LNCaP clone FGC (cell line): ENCODE data around the gene BCAS2.
"Not testable (repeated sequence)": the region's sequence is repeated elsewhere in the genome, so short reads cannot be mapped to it uniquely, and the experiment has no call there.

Experiments
- DNase-seq: peaks from one replicate; pipeline ENCODE4 v3.0.0-alpha.2; 2011; ENCODE audit warnings: low read depth
- H3K4me3 ChIP-seq: 2 replicates; pipeline ENCODE4 v1.5.1; 2011; ENCODE audit warnings: mild to moderate bottlenecking, low read depth, low read length, control low read depth
- TF ChIP-seq, protein P1 (sequence below): IDR thresholded peaks from 2 replicates; pipeline ENCODE4 v1.5.1; 2012; ENCODE audit warnings: mild to moderate bottlenecking; ENCODE audit not compliant: control insufficient read depth, insufficient read depth; ENCODE audit errors: extremely low read depth

BCAS2 gene

GRCh38 chr1:114588196-114588689 lies 6.8 kb upstream of the BCAS2 start:
- no peak for DNase-seq
- TF ChIP-seq, protein P1, sequence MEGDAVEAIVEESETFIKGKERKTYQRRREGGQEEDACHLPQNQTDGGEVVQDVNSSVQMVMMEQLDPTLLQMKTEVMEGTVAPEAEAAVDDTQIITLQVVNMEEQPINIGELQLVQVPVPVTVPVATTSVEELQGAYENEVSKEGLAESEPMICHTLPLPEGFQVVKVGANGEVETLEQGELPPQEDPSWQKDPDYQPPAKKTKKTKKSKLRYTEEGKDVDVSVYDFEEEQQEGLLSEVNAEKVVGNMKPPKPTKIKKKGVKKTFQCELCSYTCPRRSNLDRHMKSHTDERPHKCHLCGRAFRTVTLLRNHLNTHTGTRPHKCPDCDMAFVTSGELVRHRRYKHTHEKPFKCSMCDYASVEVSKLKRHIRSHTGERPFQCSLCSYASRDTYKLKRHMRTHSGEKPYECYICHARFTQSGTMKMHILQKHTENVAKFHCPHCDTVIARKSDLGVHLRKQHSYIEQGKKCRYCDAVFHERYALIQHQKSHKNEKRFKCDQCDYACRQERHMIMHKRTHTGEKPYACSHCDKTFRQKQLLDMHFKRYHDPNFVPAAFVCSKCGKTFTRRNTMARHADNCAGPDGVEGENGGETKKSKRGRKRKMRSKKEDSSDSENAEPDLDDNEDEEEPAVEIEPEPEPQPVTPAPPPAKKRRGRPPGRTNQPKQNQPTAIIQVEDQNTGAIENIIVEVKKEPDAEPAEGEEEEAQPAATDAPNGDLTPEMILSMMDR, result no peak
- no peak overlapping the region for H3K4me3 ChIP-seq

DNA sequence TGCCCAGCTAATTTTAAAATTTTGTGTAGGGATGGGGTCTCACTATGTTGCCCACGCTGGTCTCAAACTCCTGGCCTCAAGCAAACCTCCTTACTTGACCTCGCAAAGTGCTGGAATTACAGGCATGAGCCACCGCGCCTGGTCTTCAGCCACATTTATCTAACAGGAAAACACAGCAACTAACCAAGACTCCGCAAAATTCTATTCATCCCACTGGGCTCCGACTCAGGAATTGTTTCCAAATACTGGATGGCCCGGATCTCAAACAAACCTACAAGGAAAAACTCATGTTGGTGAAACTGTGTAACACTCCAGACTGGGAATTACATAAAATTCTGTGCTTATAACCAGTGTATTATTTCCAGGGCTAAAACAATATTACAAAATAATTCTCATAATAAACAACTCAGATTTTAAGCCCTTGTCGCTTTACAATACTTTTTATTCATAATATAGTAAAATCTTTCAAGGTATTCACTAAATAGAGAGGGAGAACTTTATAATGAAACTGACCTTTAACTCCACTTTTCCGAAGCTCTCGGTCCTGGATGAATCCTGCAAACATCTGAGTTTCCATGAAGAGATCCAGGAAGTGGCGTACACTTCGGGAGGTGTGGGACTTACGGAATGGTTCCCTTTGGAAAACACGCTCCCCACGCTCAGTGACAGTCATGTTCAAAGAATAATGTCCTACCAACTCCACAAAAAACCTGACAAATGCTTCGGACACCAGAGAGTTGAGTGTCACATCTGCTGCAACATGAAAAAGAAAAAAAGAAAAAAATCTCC lies 6.0 kb upstream of the BCAS2 start:
- DNase-seq, result no peak
- TF ChIP-seq, protein P1, result no peak
- no peak overlapping the region for H3K4me3 ChIP-seq

- H3K4me3 ChIP-seq, result no peak overlapping the region
- DNase-seq, result no peak
- TF ChIP-seq, protein P1, result no peak
Measured at GRCh38 chr1:114586513-114587047, 5.2 kb upstream of the BCAS2 start.

- no peak overlapping the region for H3K4me3 ChIP-seq
- TF ChIP-seq, protein P1, result no peak
- no peak for DNase-seq
Measured at GRCh38 chr1:114585231-114585630, 3.8 kb upstream of the BCAS2 start.

GRCh38 chr1:114574365-114574764 lies 7.0 kb downstream of the BCAS2 start:
- no peak overlapping the region for H3K4me3 ChIP-seq
- DNase-seq, result no peak
- TF ChIP-seq, protein P1, result no peak

GRCh38 chr1:114564141-114564540 lies 17.3 kb downstream of the BCAS2 start:
- DNase-seq, result no peak
- TF ChIP-seq, protein P1, result no peak
- no peak overlapping the region for H3K4me3 ChIP-seq

DNA sequence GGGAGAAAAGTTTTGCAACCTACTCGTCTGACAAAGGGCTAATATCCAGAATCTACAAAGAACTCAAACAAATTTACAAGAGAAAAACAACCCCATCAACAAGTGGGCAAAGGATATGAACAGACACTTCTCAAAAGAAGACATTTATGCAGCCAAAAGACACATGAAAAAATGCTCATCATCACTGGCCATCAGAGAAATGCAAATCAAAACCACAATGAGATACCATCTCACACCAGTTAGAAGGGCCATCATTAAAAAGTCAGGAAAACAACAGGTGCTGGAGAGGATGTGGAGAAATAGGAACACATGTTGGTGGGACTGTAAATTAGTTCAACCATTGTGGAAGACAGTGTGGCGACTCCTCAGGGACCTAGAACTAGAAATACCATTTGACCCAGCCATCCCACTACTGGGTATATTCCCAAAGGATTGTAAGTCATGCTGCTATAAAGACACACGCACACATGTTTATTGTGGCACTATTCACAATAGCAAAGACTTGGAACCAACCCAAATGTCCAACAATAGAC lies 18.4 kb downstream of the BCAS2 start:
- DNase-seq, H3K4me3 ChIP-seq: not testable (repeated sequence)
